ENCODE results near the gene PRKAG1. TPM values are rescaled to one million over a fixed set of nuclear protein-coding genes. Genes with fewer than 3 reads are reported as not detected.

The PRKAG1 gene
- total and polyA plus RNA-seq, 10 of the 15 experiments (the other 5 are each of a cell fraction or from before 2014, with no cell fraction given): 44.5 to 91.6 (median 60.9) TPM

GRCh38 chr12:48977290-48978281 is 41.0 kb downstream of the PRKAG1 start:
- H3K9ac ChIP-seq (ENCODE audit: control insufficient read depth, insufficient read depth, low read length): no peak overlapping the region
- FAIRE-seq (peak; percentile 61), DNase-seq (ENCODE audit: low read depth, low spot score) (no peak), ATAC-seq (peak; percentile 84)
- ChIA-PET CTCF (interaction anchor here (0.6 to 9.5 kb wide), 25 partner anchors 9 to 127 kb away, joined by 3 to 106 read pairs (median 4); partner anchors contain the start of genes ARF3, DDX23, DHH and FKBP11), SMC1A (ENCODE audit: uncharacterized antibody, unreplicated experiment) (interaction anchor here (0.7 to 2.9 kb wide), 8 partner anchors 9 to 125 kb away, joined by 3 to 17 read pairs (median 8); partner anchors contain the start of genes ARF3, DDX23 and FKBP11), RAD21 (ENCODE audit: unreplicated experiment) (interaction anchor here (0.8 to 3.4 kb wide), 10 partner anchors 9 to 125 kb away, joined by 3 to 22 read pairs (median 6); partner anchors contain the start of genes ARF3 and DDX23), POLR2A (interaction anchor here (0.6 to 1.8 kb wide), 10 partner anchors 9 to 154 kb away, joined by 3 to 12 read pairs (median 4); partner anchors contain the start of genes ARF3, DDX23, FKBP11 and TUBA1B)
- in situ Hi-C loops (cut with MboI): no loop called here
- H3K4me1 ChIP-seq (ENCODE audit: control insufficient read depth, insufficient read depth, low read length): peaks cover 35% of the 10 kb centered on the region
- peak overlapping the region; percentile 36 for H3K4me2 ChIP-seq (ENCODE audit: control insufficient read depth, insufficient read depth)
- H3K9me3 ChIP-seq (replicated peaks; ENCODE audit: control insufficient read depth, insufficient read depth, low read length): no peaks in the 10 kb centered on the region
- intact Hi-C loops (cut with micrococcal nuclease; ENCODE audit: unreplicated experiment): loop anchor here (2.0 kb wide), 1 partner anchor 53 kb away; the partner anchor contains the start of gene FKBP11
- H2AFZ ChIP-seq (ENCODE audit: control insufficient read depth, low read depth, low read length): peak overlapping the region; percentile 63
- WGBS (ENCODE audit: insufficient coverage, insufficient replicate concordance, low lambda C conversion rate, missing lambda C conversion rate): 4% methylated on average over 39 of the region's 50 CpGs
- no peaks in the 10 kb centered on the region for H3K36me3 ChIP-seq (ENCODE audit: control insufficient read depth in 2 of 2, insufficient read depth in 2 of 2, low read length in 1 of 2)
- peaks cover 37 to 44% of the 10 kb centered on the region in 2 experiments for H3K27me3 ChIP-seq (replicated peaks in 1 of 2; ENCODE audit: control insufficient read depth in 2 of 2, insufficient read depth in 2 of 2, low read length in 1 of 2)
- H3K79me2 ChIP-seq (ENCODE audit: control insufficient read depth, insufficient read depth, low read length): no peaks in the 10 kb centered on the region
- H3K4me3 ChIP-seq: no peak overlapping the region; the same call in 1 of the 2 replicates
- no TSS peak for BruUV-seq (replicated peaks)
- no peak overlapping the region for H3K27ac ChIP-seq (ENCODE audit: control insufficient read depth, insufficient read depth)
- no peaks in the 10 kb centered on the region; the same call in 1 of the 2 replicates for H4K20me1 ChIP-seq (ENCODE audit: control insufficient read depth, insufficient read depth)
- peak; percentile 22; the same call in 1 of the 2 replicates for TF ChIP-seq BACH1 (IDR thresholded peaks at IDR 0.05; ENCODE audit: borderline replicate concordance)
- peak; percentile 48; the same call in 1 of the 2 replicates for TF ChIP-seq SMC3 (IDR thresholded peaks at IDR 0.05; ENCODE audit: borderline replicate concordance, low read length)
- peak in 1 of 2 experiments; percentile 85; a peak in 2 of 3 replicates for TF ChIP-seq EGR1 (IDR thresholded peaks at IDR 0.05; ENCODE audit: borderline replicate concordance in 1 of 2, low read depth in 2 of 2, low read length in 2 of 2)
- no peak for TF ChIP-seq NR2C1 (IDR thresholded peaks at IDR 0.05)
- peak; percentile 78 for TF ChIP-seq RELB (IDR thresholded peaks at IDR 0.05; ENCODE audit: low read depth)
- no peak for TF ChIP-seq SUZ12 (IDR thresholded peaks at IDR 0.05; ENCODE audit: unreplicated experiment)
- TF ChIP-seq PML (IDR thresholded peaks at IDR 0.05; ENCODE audit: low read length): peak; percentile 43; the same call in 1 of the 2 replicates
- TF ChIP-seq YY1 (IDR thresholded peaks at IDR 0.05; ENCODE audit: low read depth, low read length): peak; percentile 21; the same call in 1 of the 2 replicates
- 0 out of 2 replicates have a peak, but pooled peaks have one; percentile 5 for TF ChIP-seq IRF4 (IDR thresholded peaks at IDR 0.05; ENCODE audit: low read depth, low read length)
- TF ChIP-seq CREM (IDR thresholded peaks at IDR 0.05; ENCODE audit: low read depth): peak; percentile 77
- 0 out of 2 replicates have a peak, but pooled peaks have one; percentile 15 for TF ChIP-seq SMARCA5 (IDR thresholded peaks at IDR 0.05)
- peak; percentile 68; the same call in 1 of the 2 replicates for TF ChIP-seq NFIC (IDR thresholded peaks at IDR 0.05; ENCODE audit: low read depth, low read length)
- TF ChIP-seq MLLT1 (IDR thresholded peaks at IDR 0.05): peak; percentile 82
- TF ChIP-seq RB1 (IDR thresholded peaks at IDR 0.05; ENCODE audit: borderline replicate concordance): peak; percentile 51; the same call in 1 of the 2 replicates
- 0 out of 2 replicates have a peak, but pooled peaks have one; percentile 19 for TF ChIP-seq BMI1 (IDR thresholded peaks at IDR 0.05; ENCODE audit: borderline replicate concordance)
- no peak for TF ChIP-seq TARDBP (IDR thresholded peaks at IDR 0.05; ENCODE audit: borderline replicate concordance)
- 0 out of 2 replicates have a peak, but pooled peaks have one; percentile 5 for TF ChIP-seq MEF2A (IDR thresholded peaks at IDR 0.05; ENCODE audit: insufficient read depth, low read depth, low read length)
- no peak for TF ChIP-seq BRCA1 (IDR thresholded peaks at IDR 0.05; ENCODE audit: low read depth, low read length)
- 0 out of 4 replicates have a peak, but pooled peaks of 1 of the 2 experiments have one; percentile 19 for TF ChIP-seq SRF (IDR thresholded peaks at IDR 0.05; ENCODE audit: low read depth in 2 of 2, low read length in 2 of 2)

All from GM12878 (cell line).